SK-N-SH treated with all-trans-retinoic acid at 6 μM for 48 hours (cell line): ENCODE data around the gene CTPS2.

Experiments used
- ATAC-seq: fragments of 200-7000 bp; cut with Tn5 transposase; 3 replicates; pipeline ENCODE4 v1.9.1; 2020; ENCODE audit warnings: mild to moderate bottlenecking, moderate library complexity
- ARNTL ChIP-seq: fragments of 450-650 bp; formaldehyde crosslinking; IDR thresholded peaks from 2 replicates; pipeline ENCODE4 v1.5.0; 2020; ENCODE audit warnings: low read depth, mild to moderate bottlenecking, moderate library complexity, borderline replicate concordance
- BACH2 ChIP-seq: fragments of 250-450 bp; sonication (Bioruptor Pico); IDR thresholded peaks from 2 replicates; pipeline ENCODE4 v1.9.0; 2021; ENCODE audit warnings: mild to moderate bottlenecking, borderline replicate concordance
- CREB5 ChIP-seq: fragments of 250-450 bp; sonication (Bioruptor Pico); IDR thresholded peaks from 2 replicates; pipeline ENCODE4 v1.5.1; 2020; ENCODE audit warnings: low read depth, mild to moderate bottlenecking, moderate library complexity
- CSDC2 ChIP-seq: fragments of 250-450 bp; sonication (Bioruptor Pico); IDR thresholded peaks from 2 replicates; pipeline ENCODE4 v1.5.0; 2020; ENCODE audit warnings: mild to moderate bottlenecking, moderate library complexity
- CSRNP3 ChIP-seq: fragments of 250-450 bp; sonication (Bioruptor Pico); IDR thresholded peaks from 2 replicates; pipeline ENCODE4 v1.5.1; 2021; ENCODE audit warnings: mild to moderate bottlenecking, moderate library complexity
- ESRRG ChIP-seq: fragments of 250-450 bp; sonication (Bioruptor Pico); IDR thresholded peaks from 2 replicates; pipeline ENCODE4 v1.6.1; 2021; ENCODE audit warnings: mild to moderate bottlenecking
- ISL1 ChIP-seq: fragments of 250-450 bp; sonication (Bioruptor Pico); IDR thresholded peaks from 2 replicates; pipeline ENCODE4 v2.1.2; 2022; ENCODE audit warnings: mild to moderate bottlenecking, moderate library complexity
- OSR1 ChIP-seq: fragments of 250-450 bp; sonication (Bioruptor Pico); IDR thresholded peaks from 2 replicates; pipeline ENCODE4 v1.8.0; 2022; ENCODE audit warnings: moderate library complexity, mild to moderate bottlenecking, inconsistent platforms
- PATZ1 ChIP-seq: fragments of 250-450 bp; sonication (Bioruptor Pico); IDR thresholded peaks from 2 replicates; pipeline ENCODE4 v1.8.0; 2020; ENCODE audit warnings: mild to moderate bottlenecking, moderate library complexity, borderline replicate concordance
- POU6F1 ChIP-seq: fragments of 250-450 bp; sonication (Bioruptor Pico); IDR thresholded peaks from 2 replicates; pipeline ENCODE4 v1.8.0; 2021; ENCODE audit warnings: low read depth, mild to moderate bottlenecking, moderate library complexity, borderline replicate concordance
- PPARA ChIP-seq: fragments of 250-450 bp; sonication (Bioruptor Pico); IDR thresholded peaks from 2 replicates; pipeline ENCODE4 v1.5.0; 2020; ENCODE audit warnings: mild to moderate bottlenecking, borderline replicate concordance
- RARB ChIP-seq: fragments of 250-450 bp; sonication (Bioruptor Pico); IDR thresholded peaks from 2 replicates; pipeline ENCODE4 v1.8.0; 2021; ENCODE audit warnings: mild to moderate bottlenecking, moderate library complexity
- SNAI2 ChIP-seq: fragments of 250-450 bp; sonication (Bioruptor Pico); IDR thresholded peaks from 2 replicates; pipeline ENCODE4 v1.5.0; 2020; ENCODE audit warnings: mild to moderate bottlenecking, moderate library complexity
- TCF4 ChIP-seq: fragments of 250-450 bp; sonication (Bioruptor Pico); IDR thresholded peaks from 2 replicates; pipeline ENCODE4 v1.8.0; 2021; ENCODE audit warnings: mild to moderate bottlenecking, moderate library complexity, borderline replicate concordance
- TOX ChIP-seq: fragments of 250-450 bp; sonication (Bioruptor Pico); IDR thresholded peaks from 2 replicates; pipeline ENCODE4 v1.8.0; 2021; ENCODE audit warnings: mild to moderate bottlenecking, moderate library complexity, borderline replicate concordance
- TSHZ2 ChIP-seq: fragments of 250-450 bp; sonication (Bioruptor Pico); IDR thresholded peaks from 2 replicates; pipeline ENCODE4 v1.5.0; 2020; ENCODE audit warnings: mild to moderate bottlenecking, moderate library complexity
- ZC3H10 ChIP-seq: fragments of 250-450 bp; sonication (Bioruptor Pico); IDR thresholded peaks from 2 replicates; pipeline ENCODE4 v1.5.1; 2021; ENCODE audit warnings: mild to moderate bottlenecking, moderate library complexity
- ZFP3 ChIP-seq: fragments of 250-450 bp; sonication (Bioruptor Pico); IDR thresholded peaks from 2 replicates; pipeline ENCODE4 v1.5.0; 2020; ENCODE audit warnings: mild to moderate bottlenecking, moderate library complexity
- ZFP30 ChIP-seq: fragments of 450-650 bp; formaldehyde crosslinking; IDR thresholded peaks from 2 replicates; pipeline ENCODE4 v1.5.0; 2022; ENCODE audit warnings: mild to moderate bottlenecking, moderate library complexity
- ZNF565 ChIP-seq: fragments of 450-650 bp; formaldehyde crosslinking; conservative IDR thresholded peaks from 2 replicates; pipeline ENCODE4 v1.5.0; 2020; ENCODE audit warnings: low read depth, mild to moderate bottlenecking, moderate library complexity
- ZNF70 ChIP-seq: fragments of 450-650 bp; formaldehyde crosslinking; IDR thresholded peaks from 2 replicates; pipeline ENCODE4 v1.5.0; 2020; ENCODE audit warnings: mild to moderate bottlenecking, moderate library complexity
- ZNF8 ChIP-seq: fragments of 450-650 bp; formaldehyde crosslinking; IDR thresholded peaks from 2 replicates; pipeline ENCODE4 v1.5.0; 2020; ENCODE audit warnings: mild to moderate bottlenecking, moderate library complexity

CTPS2 gene

GRCh38 chrX:16725072-16725471 lies 12.6 kb upstream of the CTPS2 start:
- no peak for TF ChIP-seq ZC3H10 (CRISPR knock-in tag)
- no peak for TF ChIP-seq ZNF70 (CRISPR knock-in tag)
- TF ChIP-seq BACH2: no peak
- no peak for TF ChIP-seq CREB5 (CRISPR knock-in tag)
- no peak for ATAC-seq

- ATAC-seq: no peak
- TF ChIP-seq SNAI2 (no peak), ZNF8 (no peak), PATZ1 (no peak), CSRNP3 (CRISPR knock-in tag) (no peak), RARB (no peak), ZFP3 (CRISPR knock-in tag) (no peak), CREB5 (CRISPR knock-in tag) (no peak), ESRRG (CRISPR knock-in tag) (no peak), PPARA (CRISPR knock-in tag) (no peak), ZC3H10 (CRISPR knock-in tag) (no peak), ARNTL (no peak), TSHZ2 (no peak), OSR1 (CRISPR knock-in tag) (no peak), CSDC2 (no peak), POU6F1 (CRISPR knock-in tag) (no peak), ISL1 (CRISPR knock-in tag) (no peak), BACH2 (no peak), ZNF70 (CRISPR knock-in tag) (no peak), ZNF565 (CRISPR knock-in tag) (no peak), TCF4 (CRISPR knock-in tag) (no peak)
- TF ChIP-seq, all 23 proteins: peak for 0
Measured at GRCh38 chrX:16722481-16722880, 10.0 kb upstream of the CTPS2 start.

GRCh38 chrX:16719334-16720084 lies 7.0 kb upstream of the CTPS2 start, which contains the start of gene SYAP1:
Gene SYAP1 (plus strand): TSS chrX:16719612. CDS start chrX:16719725, 113 bp downstream.
- peak; percentile 95 for ATAC-seq
- TF ChIP-seq ZFP30 (CRISPR knock-in tag): no peak
- TF ChIP-seq PATZ1: peak; percentile 80; the same call in 1 of the 2 replicates
- no peak for TF ChIP-seq CSRNP3 (CRISPR knock-in tag)
- TF ChIP-seq TOX: no peak
- TF ChIP-seq, all 23 proteins: peak for 1
